ENCODE measurements around the gene GALNT2. TPM values are rescaled to one million over a fixed set of nuclear protein-coding genes. Genes with fewer than 3 reads are reported as not detected.

The GALNT2 gene
- total and polyA plus RNA-seq, 9 of the 15 experiments (the other 6 are each of a cell fraction or from before 2014, with no cell fraction given), result 1.6 to 106 (median 51.9) TPM

DNA sequence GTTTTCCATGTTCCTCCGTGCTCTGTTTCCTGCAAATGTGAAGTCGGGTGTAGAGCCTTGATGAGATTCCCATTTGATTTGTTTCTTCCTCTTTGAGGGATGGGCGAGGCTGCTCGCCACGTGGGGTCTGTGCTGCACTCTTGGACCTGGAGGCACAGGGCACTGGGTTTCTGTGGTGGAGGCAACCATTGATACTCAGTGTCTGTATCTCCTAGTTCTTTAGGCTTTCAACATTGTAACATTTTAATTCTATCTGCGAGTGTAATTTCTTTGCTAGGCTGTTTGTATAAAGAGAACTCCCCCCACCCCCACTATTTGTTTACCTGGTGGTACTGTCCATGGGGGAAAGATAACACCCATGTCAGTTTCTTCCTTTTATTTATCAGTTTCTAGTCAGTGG, 52.3 kb downstream of the GALNT2 start:
- CTCF ChIA-PET (ENCODE audit: low intra/inter-chr PET ratio), result no interaction called here
- in situ Hi-C loops (cut with MboI) (no loop called here), intact Hi-C loops (cut with micrococcal nuclease) (no loop called here)
- POLR2A ChIA-PET, result no interaction called here
- Histone ChIP-seq H3K36me3 (ENCODE audit: control insufficient read depth, insufficient read depth, low read length) (peaks cover 47% of the 10 kb centered on the region), H3K27ac (ENCODE audit: extremely low read depth, low read depth, low read length) (0 out of 3 replicates have a peak overlapping the region, but pooled peaks have one; percentile 5), H2AFZ (ENCODE audit: low read depth, low read length) (no peak overlapping the region), H4K20me1 (replicated peaks; ENCODE audit: control insufficient read depth, insufficient read depth, low read length) (no peaks in the 10 kb centered on the region), H3K9ac (ENCODE audit: insufficient read depth in 1 of 2, low read depth in 2 of 2, low read length in 2 of 2) (peak overlapping the region in 1 of 2 experiments; percentile 1; a peak in 1 of 4 replicates), H3K4me1 (replicated peaks in 1 of 2; ENCODE audit: control insufficient read depth in 2 of 2, insufficient read depth in 2 of 2, low read length in 2 of 2) (peaks cover 40 to 58% of the 10 kb centered on the region in 2 experiments), H3K4me2 (ENCODE audit: insufficient read depth, low read length) (peak overlapping the region; percentile 34; the same call in 1 of the 2 replicates), H3K9me3 (replicated peaks; ENCODE audit: control insufficient read depth, insufficient read depth, low read depth, low read length) (no peaks in the 10 kb centered on the region), H3K4me3 (no peak overlapping the region), H3K79me2 (ENCODE audit: control insufficient read depth, insufficient read depth, low read length) (peaks cover 94% of the 10 kb centered on the region), H3K9me1 (ENCODE audit: control insufficient read depth, insufficient read depth, low read length) (no peaks in the 10 kb centered on the region), H3K27me3 (ENCODE audit: control insufficient read depth in 2 of 2, insufficient read depth in 2 of 2, low read length in 2 of 2) (no peaks in the 10 kb centered on the region)
- ATAC-seq, result no peak
- FAIRE-seq, result no peak
- TF ChIP-seq MNT (conservative IDR thresholded peaks at IDR 0.05) (peak; percentile 18 to 50; a peak in 2 of 4 replicates), ARID1B (IDR thresholded peaks at IDR 0.05) (peak; percentile 25; the same call in 1 of the 2 replicates), NR2C1 (IDR thresholded peaks at IDR 0.05) (no peak), NR2C1 (tag; IDR thresholded peaks at IDR 0.05) (no peak), GABPB1 (CRISPR knock-in tag; IDR thresholded peaks at IDR 0.05) (no peak), FOXK2 (conservative IDR thresholded peaks at IDR 0.05 in 1 of 2, IDR thresholded peaks at IDR 0.05 in 1 of 2; ENCODE audit: low read depth in 2 of 2) (peak in 1 of 2 experiments; percentile 22; a peak in 1 of 4 replicates), TAL1 (IDR thresholded peaks at IDR 0.05) (0 out of 2 replicates have a peak, but pooled peaks have one; percentile 15), SIX5 (IDR thresholded peaks at IDR 0.05; ENCODE audit: borderline replicate concordance in 1 of 2, insufficient read depth in 1 of 2, low read depth in 1 of 2, low read length in 2 of 2) (no peak), ATF7 (IDR thresholded peaks at IDR 0.05) (peak; percentile 71), TCF7L2 (IDR thresholded peaks at IDR 0.05; ENCODE audit: low read depth, low read length) (0 out of 2 replicates have a peak, but pooled peaks have one; percentile 51), CBFA2T3 (IDR thresholded peaks at IDR 0.05) (peak; percentile 35; the same call in 1 of the 2 replicates)
- TF ChIP-seq, protein P1, sequence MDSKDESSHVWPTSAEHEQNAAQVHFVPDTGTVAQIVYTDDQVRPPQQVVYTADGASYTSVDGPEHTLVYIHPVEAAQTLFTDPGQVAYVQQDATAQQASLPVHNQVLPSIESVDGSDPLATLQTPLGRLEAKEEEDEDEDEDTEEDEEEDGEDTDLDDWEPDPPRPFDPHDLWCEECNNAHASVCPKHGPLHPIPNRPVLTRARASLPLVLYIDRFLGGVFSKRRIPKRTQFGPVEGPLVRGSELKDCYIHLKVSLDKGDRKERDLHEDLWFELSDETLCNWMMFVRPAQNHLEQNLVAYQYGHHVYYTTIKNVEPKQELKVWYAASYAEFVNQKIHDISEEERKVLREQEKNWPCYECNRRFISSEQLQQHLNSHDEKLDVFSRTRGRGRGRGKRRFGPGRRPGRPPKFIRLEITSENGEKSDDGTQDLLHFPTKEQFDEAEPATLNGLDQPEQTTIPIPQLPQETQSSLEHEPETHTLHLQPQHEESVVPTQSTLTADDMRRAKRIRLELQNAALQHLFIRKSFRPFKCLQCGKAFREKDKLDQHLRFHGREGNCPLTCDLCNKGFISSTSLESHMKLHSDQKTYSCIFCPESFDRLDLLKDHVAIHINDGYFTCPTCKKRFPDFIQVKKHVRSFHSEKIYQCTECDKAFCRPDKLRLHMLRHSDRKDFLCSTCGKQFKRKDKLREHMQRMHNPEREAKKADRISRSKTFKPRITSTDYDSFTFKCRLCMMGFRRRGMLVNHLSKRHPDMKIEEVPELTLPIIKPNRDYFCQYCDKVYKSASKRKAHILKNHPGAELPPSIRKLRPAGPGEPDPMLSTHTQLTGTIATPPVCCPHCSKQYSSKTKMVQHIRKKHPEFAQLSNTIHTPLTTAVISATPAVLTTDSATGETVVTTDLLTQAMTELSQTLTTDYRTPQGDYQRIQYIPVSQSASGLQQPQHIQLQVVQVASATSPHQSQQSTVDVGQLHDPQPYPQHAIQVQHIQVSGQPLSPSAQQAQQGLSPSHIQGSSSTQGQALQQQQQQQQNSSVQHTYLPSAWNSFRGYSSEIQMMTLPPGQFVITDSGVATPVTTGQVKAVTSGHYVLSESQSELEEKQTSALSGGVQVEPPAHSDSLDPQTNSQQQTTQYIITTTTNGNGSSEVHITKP (IDR thresholded peaks at IDR 0.05; ENCODE audit: partially characterized antibody), result peak; percentile 95
- no peak for DNase-seq (ENCODE audit: extremely low read depth in 1 of 4, low spot score in 3 of 4)
- 39% methylated on average over 6 of the region's 6 CpGs for whole genome bisulfite sequencing (ENCODE audit: insufficient coverage, low coverage, missing lambda C conversion rate)
- BruUV-seq (replicated peaks), result no TSS peak

Measured in K562 (cell line).